HG03460 (cell line): ENCODE data around the gene TM4SF18.
"Not testable (repeated sequence)": the region's sequence is repeated elsewhere in the genome, so short reads cannot be mapped to it uniquely, and the experiment has no call there.

Experiments
- ATAC-seq: cut with Tn5 transposase; IDR thresholded peaks from one replicate; pipeline ENCODE4 v1.9.1; 2021; ENCODE audit not compliant: unreplicated experiment

The TM4SF18 gene

GRCh38 chr3:149368674-149369497 lies 35.5 kb upstream of the TM4SF18 start:
- ATAC-seq, result no peak

DNA sequence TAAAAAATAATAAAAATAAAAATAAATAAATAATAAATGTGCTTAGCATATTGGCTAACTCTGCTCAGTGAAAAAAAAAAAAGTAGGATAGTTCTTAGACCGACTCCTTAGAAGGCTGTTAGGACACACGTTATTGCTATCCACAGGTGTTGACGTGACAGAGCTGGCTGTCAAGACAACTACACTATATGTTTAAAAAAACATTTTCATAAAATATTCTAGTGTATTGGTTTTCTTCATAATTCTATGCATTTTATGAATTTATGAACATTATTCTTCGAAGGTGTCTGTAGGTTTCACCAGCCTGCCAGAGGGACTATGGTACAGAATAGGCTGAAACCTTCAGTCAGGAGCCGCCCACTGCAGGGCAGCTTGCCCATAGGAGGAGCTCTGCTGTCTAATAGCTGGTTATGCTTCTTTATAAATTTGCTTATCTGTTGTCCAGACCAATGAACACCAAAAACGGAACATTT lies 34.8 kb upstream of the TM4SF18 start:
- no peak for ATAC-seq

GRCh38 chr3:149366941-149367840 lies 33.8 kb upstream of the TM4SF18 start:
- no peak for ATAC-seq

- no peak for ATAC-seq
These were observed 32.6 kb upstream of the TM4SF18 start for GRCh38 chr3:149366031-149366430.

GRCh38 chr3:149364624-149365023 lies 31.2 kb upstream of the TM4SF18 start:
- no peak for ATAC-seq

DNA sequence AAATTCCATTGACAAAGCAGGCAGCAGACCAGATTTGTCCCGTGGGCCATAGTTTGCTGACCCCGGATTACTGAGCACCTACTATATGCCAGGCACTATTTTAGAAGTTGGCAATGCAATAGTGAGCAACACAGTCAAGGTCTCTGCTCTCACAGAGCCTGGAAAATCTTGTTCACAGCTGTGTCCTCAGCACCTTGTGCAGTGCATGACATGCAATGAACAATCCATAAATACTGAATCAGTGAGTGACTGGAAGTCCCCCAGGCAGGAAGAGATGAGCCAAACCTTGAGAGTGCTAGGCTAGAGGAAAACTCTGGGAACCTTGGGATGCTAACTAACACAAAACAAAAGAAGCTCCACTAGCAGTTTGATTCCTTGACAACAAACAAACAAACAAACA lies 29.6 kb upstream of the TM4SF18 start:
- ATAC-seq, result no peak

DNA sequence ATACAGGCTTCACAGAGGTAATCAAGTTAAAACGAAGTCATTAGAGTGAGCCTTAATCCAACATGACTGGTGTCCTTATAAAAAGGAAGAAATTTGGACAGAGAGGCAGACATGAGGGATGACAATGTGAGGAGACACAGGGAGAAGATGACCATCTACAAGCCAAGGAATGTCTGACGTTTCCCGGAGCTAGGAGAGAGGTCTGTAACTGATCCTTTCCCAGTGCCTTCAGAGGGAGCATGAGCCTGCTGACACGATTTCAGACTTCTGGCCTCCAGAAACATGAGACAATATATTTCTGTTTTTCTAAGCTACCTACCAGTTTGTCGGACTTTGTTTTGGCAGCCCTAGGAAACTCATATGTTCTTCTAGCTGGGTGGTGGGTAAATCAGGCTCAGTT lies 28.9 kb upstream of the TM4SF18 start:
- ATAC-seq, result no peak

DNA sequence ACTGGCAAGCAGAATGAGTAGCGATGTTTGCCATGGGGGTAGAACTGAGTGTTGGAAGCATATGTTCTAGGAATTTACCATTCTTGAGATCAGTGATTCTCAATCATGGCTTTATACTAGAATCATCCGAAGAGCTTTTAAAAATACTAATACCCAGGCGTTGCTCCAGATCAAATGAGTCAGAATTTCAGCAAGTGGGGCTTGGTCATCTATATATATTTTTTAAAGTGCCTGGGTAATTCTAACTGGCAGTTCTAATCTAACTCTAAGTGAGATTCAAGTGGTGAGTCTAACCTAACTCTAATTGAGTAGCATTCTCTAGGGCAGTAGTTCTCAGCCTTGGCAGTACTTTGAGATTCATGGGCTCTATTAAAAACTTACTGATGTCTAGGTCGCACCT lies 23.2 kb upstream of the TM4SF18 start:
- ATAC-seq, result no peak

DNA sequence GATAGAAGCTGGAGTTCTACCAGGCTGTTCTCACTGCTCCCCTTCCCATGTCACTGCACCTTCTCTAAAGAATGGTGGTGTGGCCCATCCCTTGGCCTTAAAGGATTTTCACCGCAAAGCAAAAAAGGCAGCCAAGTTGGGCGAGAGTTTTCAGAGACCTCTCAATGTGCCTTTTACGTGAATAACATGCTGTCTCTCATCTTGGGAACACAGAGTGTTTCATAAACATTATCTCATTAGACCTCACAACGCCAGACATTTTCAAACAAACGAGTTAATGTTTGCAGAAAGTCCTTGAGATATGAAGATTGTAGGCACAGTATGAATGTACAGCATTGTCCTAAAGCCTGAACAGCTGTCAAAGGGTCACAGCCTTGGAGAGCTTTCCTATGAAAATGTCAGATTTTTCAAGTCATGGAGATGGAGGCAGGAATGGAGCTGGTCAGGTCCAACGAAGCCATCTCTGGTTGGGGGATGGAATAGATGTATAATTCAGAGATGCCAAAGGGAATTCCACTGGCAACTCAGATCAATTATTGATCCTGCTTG lies 22.7 kb upstream of the TM4SF18 start:
- ATAC-seq, result no peak

DNA sequence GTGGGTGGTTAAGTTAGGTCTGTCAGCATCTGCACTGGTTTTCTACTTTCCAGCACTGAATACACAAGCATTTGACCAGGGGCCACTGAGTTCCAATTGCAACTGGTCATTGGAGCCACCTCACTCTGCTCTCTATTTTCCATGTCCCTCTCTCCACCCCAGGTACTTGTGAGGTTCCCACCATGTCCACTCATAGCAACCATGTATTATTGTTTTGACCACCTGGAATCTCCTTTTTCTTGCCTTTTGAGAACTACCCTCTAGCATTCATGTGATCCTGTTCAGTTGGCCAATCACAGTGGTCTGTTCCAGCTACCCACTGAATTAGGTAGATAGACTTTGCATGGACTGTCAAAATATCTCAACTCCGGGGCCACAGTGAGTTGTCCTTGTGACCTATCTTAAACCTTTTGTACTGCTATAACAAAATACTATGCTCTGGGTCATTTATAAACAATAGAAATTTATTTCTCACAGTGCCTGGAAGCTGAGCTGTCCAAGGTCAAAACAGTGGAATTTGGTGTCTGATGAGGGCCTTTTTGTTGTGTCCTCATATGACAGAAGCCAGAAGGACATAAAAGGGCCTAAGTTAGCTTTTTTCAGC lies 20.2 kb upstream of the TM4SF18 start:
- no peak for ATAC-seq

DNA sequence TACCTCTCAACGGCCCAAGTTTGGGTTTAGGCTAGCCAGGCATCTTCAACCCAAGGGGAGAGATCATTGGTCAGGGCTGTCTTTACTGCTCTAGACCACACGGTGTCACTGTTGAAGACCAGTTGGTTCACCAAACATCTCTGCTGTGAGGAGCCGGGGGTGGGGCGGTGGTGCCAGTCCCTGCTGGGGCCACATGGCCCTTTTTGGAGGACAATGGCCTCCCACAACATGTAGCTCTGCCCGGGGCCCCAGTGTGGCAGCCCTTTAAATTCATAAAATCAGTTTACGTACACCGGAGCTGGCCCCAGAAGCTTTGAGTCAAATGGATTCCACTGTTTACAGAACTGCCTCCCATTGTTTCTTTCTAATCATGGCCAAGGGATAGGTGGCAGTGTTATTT lies 19.1 kb upstream of the TM4SF18 start:
- ATAC-seq, result peak; percentile 89

- ATAC-seq, result no peak
These were observed 10.5 kb upstream of the TM4SF18 start for GRCh38 chr3:149343951-149344350.

- ATAC-seq, result no peak
These were observed 9.3 kb upstream of the TM4SF18 start for GRCh38 chr3:149342413-149343380.

DNA sequence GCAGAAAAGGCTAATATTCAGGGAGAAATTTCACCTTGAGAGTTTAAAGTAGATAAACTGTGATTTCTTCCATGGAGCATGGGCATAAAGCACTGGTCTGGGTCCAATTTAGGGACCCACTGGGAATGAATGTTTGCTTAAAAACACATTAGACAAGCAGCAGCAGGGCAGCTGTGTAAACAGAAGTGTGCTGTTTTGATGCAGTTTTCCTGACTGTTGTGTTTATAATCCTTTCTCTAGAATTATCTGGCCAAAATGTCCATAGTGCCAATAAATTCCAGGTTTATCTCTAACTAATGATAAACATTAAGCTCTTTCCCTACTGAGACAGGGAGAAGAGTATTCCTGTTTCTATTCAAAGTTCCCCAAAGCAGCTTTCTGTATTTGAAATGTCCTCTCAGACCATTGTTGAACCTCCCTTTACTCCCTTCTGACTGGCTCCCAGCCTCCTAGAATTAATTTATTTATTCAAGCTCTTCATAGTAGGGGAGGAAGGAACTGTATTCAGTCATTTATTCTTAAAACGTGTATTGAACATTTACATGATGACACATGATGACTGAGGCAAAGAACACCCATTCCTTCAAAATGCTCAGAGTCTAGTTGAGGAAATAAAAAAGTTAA lies 7.0 kb upstream of the TM4SF18 start:
- ATAC-seq, result no peak

DNA sequence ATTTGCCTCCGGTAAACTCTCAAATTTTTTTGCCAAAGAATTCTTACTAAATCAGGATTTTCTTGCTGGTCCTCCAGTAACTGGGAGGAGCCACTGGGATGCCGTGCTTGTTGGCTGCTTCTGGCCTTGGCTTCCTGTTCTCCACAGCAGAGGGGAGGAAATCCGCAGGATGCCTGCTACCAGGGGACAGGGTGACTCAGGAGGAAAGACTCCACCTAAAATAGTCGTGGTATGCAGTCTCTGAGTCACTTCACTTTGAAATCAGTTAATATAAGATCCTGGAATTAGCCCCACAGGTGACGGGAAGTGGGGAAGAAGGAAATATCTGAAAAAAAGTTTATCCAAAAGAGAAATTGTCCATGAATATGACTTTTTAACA lies 6.5 kb upstream of the TM4SF18 start:
- no peak for ATAC-seq

- ATAC-seq, result not testable (repeated sequence)
These were observed 4.0 kb upstream of the TM4SF18 start for GRCh38 chr3:149337486-149337885.

- no peak for ATAC-seq
These were observed 3.5 kb upstream of the TM4SF18 start for GRCh38 chr3:149336925-149337324.

DNA sequence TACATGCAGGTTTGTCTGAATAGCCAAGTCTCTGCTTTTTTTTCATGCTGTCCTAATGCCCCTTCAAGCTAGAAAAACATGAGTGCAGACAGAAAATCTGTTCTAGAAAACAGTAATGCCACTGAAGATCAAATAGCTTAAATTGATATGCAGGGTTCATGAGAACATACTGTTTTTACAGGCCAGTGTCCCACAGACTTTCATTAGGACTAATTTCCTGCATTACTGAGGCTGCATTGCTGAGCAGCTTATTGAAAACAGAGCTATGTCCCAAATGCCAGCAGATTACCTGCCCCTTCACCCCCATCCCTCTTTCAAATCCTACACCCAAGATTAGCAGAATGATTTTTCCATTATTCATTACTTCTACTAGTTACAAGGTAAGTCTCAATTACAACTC lies 665 bp downstream of the TM4SF18 start:
- no peak for ATAC-seq

DNA sequence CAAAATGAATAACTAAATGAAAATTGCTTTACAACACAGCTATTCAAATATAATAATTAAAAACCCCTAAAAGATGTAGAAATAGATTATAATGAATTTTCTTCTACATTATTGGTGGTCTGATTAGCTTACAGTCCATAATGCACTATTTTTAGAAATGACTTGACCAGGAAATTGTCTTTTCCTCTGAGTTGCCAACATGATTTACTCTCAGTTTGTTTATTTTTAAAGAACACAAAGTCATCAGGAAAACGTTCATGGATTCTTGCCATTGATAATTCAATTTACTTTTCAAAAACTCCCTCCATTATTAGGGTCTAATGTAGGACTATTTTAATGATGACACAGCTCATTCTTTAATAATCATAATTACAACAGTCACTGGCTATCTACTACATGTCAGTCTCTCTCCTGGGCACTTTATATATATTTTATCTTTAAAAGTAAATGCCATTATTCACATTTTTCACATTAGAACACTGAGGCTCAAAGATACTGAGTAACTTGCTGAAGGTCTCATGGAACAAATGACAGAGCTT lies 1.1 kb downstream of the TM4SF18 start:
- no peak for ATAC-seq
